ENCODE results near the gene SLC6A3.
"Not testable (repeated sequence)": the region's sequence is repeated elsewhere in the genome, so short reads cannot be mapped to it uniquely, and the experiment has no call there.

The SLC6A3 gene

GRCh38 chr5:1382248-1382700 lies 63.0 kb downstream of the SLC6A3 start:
- DNase-seq, result no peak

- no peak for DNase-seq
Observed at GRCh38 chr5:1381370-1382247, 63.6 kb downstream of the SLC6A3 start.

- DNase-seq, result no peak
Observed at GRCh38 chr5:1380910-1381309, 64.3 kb downstream of the SLC6A3 start.

- no peak for DNase-seq
Observed at GRCh38 chr5:1380011-1380817, 65.0 kb downstream of the SLC6A3 start.

GRCh38 chr5:1378866-1379659 lies 66.2 kb downstream of the SLC6A3 start:
- no peak for DNase-seq

- no peak for DNase-seq
Observed at GRCh38 chr5:1378096-1378495, 67.1 kb downstream of the SLC6A3 start.

GRCh38 chr5:1376981-1377380 lies 68.3 kb downstream of the SLC6A3 start:
- no peak for DNase-seq

- DNase-seq, result no peak
Observed at GRCh38 chr5:1375871-1376810, 69.1 kb downstream of the SLC6A3 start.

- DNase-seq, result no peak
Observed at GRCh38 chr5:1374679-1375055, 70.6 kb downstream of the SLC6A3 start.

- DNase-seq, result no peak
Observed at GRCh38 chr5:1374030-1374678, 71.1 kb downstream of the SLC6A3 start.

GRCh38 chr5:1371972-1372342 lies 73.3 kb downstream of the SLC6A3 start:
- not testable (repeated sequence) for DNase-seq

- DNase-seq, result no peak
Observed at GRCh38 chr5:1371218-1371971, 73.8 kb downstream of the SLC6A3 start.

GRCh38 chr5:1370006-1370405 lies 75.2 kb downstream of the SLC6A3 start:
- no peak for DNase-seq

GRCh38 chr5:1368756-1369155 lies 76.5 kb downstream of the SLC6A3 start:
- no peak for DNase-seq

GRCh38 chr5:1368236-1368635 lies 77.0 kb downstream of the SLC6A3 start:
- no peak for DNase-seq

- no peak for DNase-seq
Observed at GRCh38 chr5:1367149-1367548, 78.1 kb downstream of the SLC6A3 start.

- no peak for DNase-seq
Observed at GRCh38 chr5:1366514-1366913, 78.7 kb downstream of the SLC6A3 start.

GRCh38 chr5:1364211-1364610 lies 81.0 kb downstream of the SLC6A3 start:
- no peak for DNase-seq

GRCh38 chr5:1363581-1363980 lies 81.7 kb downstream of the SLC6A3 start:
- no peak for DNase-seq

GRCh38 chr5:1363160-1363559 lies 82.1 kb downstream of the SLC6A3 start:
- no peak for DNase-seq

Data from NK-92 treated with Interleukin-12 subunit alpha and Interleukin-12 subunit beta, amount 100 ng/mL, for 24 hours (cell line).